Activated B cell treated with CpG ODN at 0.5 μM for 24 hours (primary cell): ENCODE data around the gene PXK. TPM values are rescaled to one million over a fixed set of nuclear protein-coding genes. Genes with fewer than 3 reads are reported as not detected.

Experiments
- ATAC-seq: fragments of 200-7000 bp; cut with Tn5 transposase; one replicate; pipeline ENCODE4 v1.10.0; 2021; ENCODE audit warnings: low read depth, mild to moderate bottlenecking, moderate library complexity
- CTCF ChIA-PET: fragments of 350-600 bp; sonication (Branson Sonifier 250); formaldehyde crosslinking; loops from one replicate; lab custom pipeline; 2021; ENCODE audit warnings: antibody characterized with exemption; lab: Charles Lee
- POLR2A ChIA-PET: fragments of 350-600 bp; sonication (Branson Sonifier 250); formaldehyde crosslinking; loops from one replicate; lab custom pipeline; 2021; ENCODE audit warnings: antibody characterized with exemption; lab: Charles Lee
- DNase-seq: peaks from one replicate; pipeline ENCODE4 v3.0.0; 2022
- H3K27ac Mint-ChIP-seq: one replicate; pipeline ENCODE4 v1.8.0; 2020; ENCODE audit warnings: mixed read lengths
- H3K27me3 Mint-ChIP-seq: one replicate; pipeline ENCODE4 v1.8.0; 2021; ENCODE audit warnings: mixed read lengths
- H3K36me3 Mint-ChIP-seq: one replicate; pipeline ENCODE4 v1.8.0; 2021; ENCODE audit warnings: low read depth, mixed read lengths
- H3K4me1 Mint-ChIP-seq: one replicate; pipeline ENCODE4 v1.8.0; 2021; ENCODE audit warnings: mixed read lengths
- H3K4me3 Mint-ChIP-seq: one replicate; pipeline ENCODE4 v1.8.0; 2020; ENCODE audit warnings: mild to moderate bottlenecking, mixed read lengths
- H3K9me3 Mint-ChIP-seq: one replicate; pipeline ENCODE4 v1.8.0; 2020; ENCODE audit warnings: mixed read lengths
- CTCF ChIP-seq: fragments of 200-600 bp; IDR thresholded peaks from one replicate; pipeline ENCODE4 v1.8.0; 2022; ENCODE audit warnings: antibody characterized with exemption, mild to moderate bottlenecking
- intact Hi-C: fragments of 100-400 bp; cut with micrococcal nuclease; formaldehyde crosslinking; loops from one replicate; pipeline ENCODE4 v1.15.1; 2024
- total RNA-seq: library from RNA; stranded (reverse); gene quantifications from 2 replicates; pipeline ENCODE4 v1.2.3, GENCODE V29; 2022

PXK gene
- total RNA-seq, 1 donor from 2014 or later: 81.3 TPM

- ChIA-PET CTCF (interaction anchor here (1.2 to 10.2 kb wide), 3 partner anchors 8 to 16 kb away, joined by 3 to 125 read pairs (median 6); no protein-coding TSS in a partner anchor), POLR2A (interaction anchor here (0.7 to 15.4 kb wide), 3 partner anchors 11 to 35 kb away, joined by 3 to 565 read pairs (median 5); partner anchors contain the start of genes HTD2 and RPP14)
- Mint-ChIP-seq H3K36me3 (peaks cover 41% of the 10 kb centered on the region), H3K4me3 (no peak overlapping the region), H3K27ac (peak overlapping the region; percentile 80), H3K4me1 (peaks cover 91% of the 10 kb centered on the region), H3K27me3 (no peaks in the 10 kb centered on the region), H3K9me3 (no peaks in the 10 kb centered on the region)
- TF ChIP-seq CTCF: no peak
- ATAC-seq (no peak), DNase-seq (no peak)
- intact Hi-C loops: no loop called here
Observed at GRCh38 chr3:58341376-58341775, 8.7 kb downstream of the PXK start.

DNA sequence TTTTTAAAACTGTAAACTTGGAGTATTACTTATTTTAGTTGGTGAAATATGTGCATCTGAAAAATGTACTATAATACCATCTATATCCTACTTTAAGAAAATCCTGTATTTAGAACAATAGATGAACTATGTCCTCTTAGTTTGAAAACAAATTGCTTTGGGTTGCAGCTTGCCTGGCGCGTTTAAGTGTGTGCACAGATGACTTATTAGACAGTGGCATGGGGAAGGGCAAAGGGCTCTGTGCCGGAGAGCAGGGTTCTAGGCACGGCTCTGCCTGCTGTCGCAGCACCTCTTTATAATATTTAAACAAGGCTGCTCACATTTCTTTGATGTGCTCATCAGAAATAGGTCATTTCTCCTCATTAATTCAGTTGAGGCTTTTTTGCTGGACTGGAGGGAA, 10.0 kb downstream of the PXK start:
- peaks cover 90% of the 10 kb centered on the region for H3K4me1 Mint-ChIP-seq

GRCh38 chr3:58345457-58345856, 12.8 kb downstream of the PXK start:
- TF ChIP-seq CTCF: no peak
- intact Hi-C loops: no loop called here
- DNase-seq (no peak), ATAC-seq (no peak)
- Mint-ChIP-seq H3K4me1 (peaks cover 94% of the 10 kb centered on the region), H3K36me3 (peaks cover 32% of the 10 kb centered on the region), H3K4me3 (no peak overlapping the region), H3K27ac (no peak overlapping the region), H3K27me3 (no peaks in the 10 kb centered on the region), H3K9me3 (no peaks in the 10 kb centered on the region)
- ChIA-PET CTCF (no interaction called here), POLR2A (interaction anchor here (1.0 to 15.4 kb wide), 5 partner anchors 7 to 12 kb away, joined by 5 to 565 read pairs (median 6); no protein-coding TSS in a partner anchor)

More for the DNA sequence above, 10.0 kb downstream of the PXK start:
- Mint-ChIP-seq H3K4me3 (no peak overlapping the region), H3K36me3 (peaks cover 37% of the 10 kb centered on the region), H3K27ac (peak overlapping the region; percentile 63), H3K27me3 (no peaks in the 10 kb centered on the region), H3K9me3 (no peaks in the 10 kb centered on the region)
- ChIA-PET POLR2A (interaction anchor here (15.4 kb wide), 1 partner anchor 10 kb away, joined by 565 read pairs; no protein-coding TSS in a partner anchor), CTCF (no interaction called here)
- ATAC-seq: no peak
- DNase-seq: no peak
- intact Hi-C loops: no loop called here
- TF ChIP-seq CTCF: no peak

DNA sequence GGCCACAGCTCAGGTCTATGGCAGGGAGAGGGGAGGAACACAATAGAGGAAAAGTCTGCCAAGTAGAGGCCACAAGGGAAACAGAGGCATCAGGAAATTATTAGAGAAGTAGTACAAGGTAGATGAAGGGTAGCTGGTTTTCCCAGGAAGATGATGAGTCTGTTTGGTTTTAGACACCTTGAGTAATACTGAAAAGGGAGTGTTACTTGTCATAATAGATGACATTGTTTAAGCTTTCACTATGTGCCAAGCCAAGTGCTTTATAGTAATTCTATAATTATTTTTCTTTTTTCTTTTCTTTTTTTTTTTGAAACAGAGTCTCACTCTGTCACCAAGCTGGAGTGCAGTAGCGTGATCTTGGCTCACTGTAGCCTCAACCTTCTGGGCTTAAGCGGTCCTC, 13.7 kb downstream of the PXK start:
- intact Hi-C loops: no loop called here
- Mint-ChIP-seq H3K9me3 (no peaks in the 10 kb centered on the region), H3K27ac (peak overlapping the region; percentile 75), H3K4me3 (no peak overlapping the region), H3K27me3 (no peaks in the 10 kb centered on the region), H3K36me3 (peaks cover 29% of the 10 kb centered on the region), H3K4me1 (peaks cover 94% of the 10 kb centered on the region)
- no peak for DNase-seq
- no peak for TF ChIP-seq CTCF
- ChIA-PET CTCF (interaction anchor here (1.1 to 6.9 kb wide), 2 partner anchors 10 kb away, joined by 3 to 125 read pairs; partner anchors contain the start of gene PXK), POLR2A (interaction anchor here (0.6 to 1.3 kb wide), 6 partner anchors 8 to 13 kb away, joined by 3 to 6 read pairs (median 5); no protein-coding TSS in a partner anchor)
- no peak for ATAC-seq

GRCh38 chr3:58347984-58348383, 15.3 kb downstream of the PXK start:
- POLR2A ChIA-PET: interaction anchor here (0.6 to 11.3 kb wide), 3 partner anchors 10 to 151 kb away, joined by 5 to 565 read pairs (median 8); partner anchors contain the start of gene PXK
- no peaks in the 10 kb centered on the region for H3K9me3 Mint-ChIP-seq
- H3K4me1 Mint-ChIP-seq: peaks cover 95% of the 10 kb centered on the region
- CTCF ChIA-PET: interaction anchor here (1.0 to 6.9 kb wide), 2 partner anchors 12 to 41 kb away, joined by 3 to 125 read pairs; partner anchors contain the start of gene PXK
- no peaks in the 10 kb centered on the region for H3K27me3 Mint-ChIP-seq
- intact Hi-C loops: no loop called here
- DNase-seq (no peak), ATAC-seq (no peak)
- peak overlapping the region; percentile 88 for H3K27ac Mint-ChIP-seq
- no peak for TF ChIP-seq CTCF
- peak overlapping the region; percentile 50 for H3K4me3 Mint-ChIP-seq
- peaks cover 24% of the 10 kb centered on the region for H3K36me3 Mint-ChIP-seq
